GM12873 (cell line): ENCODE measurements around the gene GLIPR2.

Experiments
- CTCF ChIP-seq: IDR thresholded peaks from 2 replicates; pipeline ENCODE4 v1.5.1; 2012; ENCODE audit warnings: low read depth, mild to moderate bottlenecking, moderate library complexity, low read length, control low read depth; ENCODE audit not compliant: insufficient read depth; ENCODE audit errors: missing control alignments

GLIPR2 gene

GRCh38 chr9:36100532-36100931 is 36.0 kb upstream of the GLIPR2 start:
- no peak for TF ChIP-seq CTCF

GRCh38 chr9:36101916-36102741 is 34.4 kb upstream of the GLIPR2 start:
- no peak for TF ChIP-seq CTCF

- peak; percentile 92 for TF ChIP-seq CTCF
Observed at GRCh38 chr9:36102742-36103495, 33.6 kb upstream of the GLIPR2 start.

GRCh38 chr9:36109071-36109470 is 27.5 kb upstream of the GLIPR2 start:
- no peak for TF ChIP-seq CTCF

GRCh38 chr9:36110434-36110833 is 26.1 kb upstream of the GLIPR2 start:
- TF ChIP-seq CTCF: peak; percentile 28

- TF ChIP-seq CTCF: no peak
Observed at GRCh38 chr9:36112516-36112915, 24.0 kb upstream of the GLIPR2 start.

GRCh38 chr9:36113999-36114398 is 22.5 kb upstream of the GLIPR2 start:
- TF ChIP-seq CTCF: no peak
